Neural crest cell (in vitro differentiated cells): ENCODE results near the gene RTP3. TPM values are rescaled to one million over a fixed set of nuclear protein-coding genes. Genes with fewer than 3 reads are reported as not detected.

Source experiments
- DNase-seq: peaks from one replicate; pipeline ENCODE4 v3.0.0; 2021; ENCODE audit warnings: low read depth, mixed read lengths, low spot score
- H3K27ac Mint-ChIP-seq: one replicate; pipeline ENCODE4 v1.8.0; 2021; ENCODE audit warnings: mild to moderate bottlenecking, mixed read lengths; ENCODE audit not compliant: unreplicated experiment
- H3K27me3 Mint-ChIP-seq: 2 replicates; pipeline ENCODE4 v1.8.0; 2021; ENCODE audit warnings: low read depth, mild to moderate bottlenecking, mixed read lengths
- H3K36me3 Mint-ChIP-seq: 2 replicates; pipeline ENCODE4 v1.8.0; 2021; ENCODE audit warnings: low read depth, mild to moderate bottlenecking, mixed read lengths
- H3K4me1 Mint-ChIP-seq: 2 replicates; pipeline ENCODE4 v1.8.0; 2021; ENCODE audit warnings: mixed read lengths
- H3K4me3 Mint-ChIP-seq: one replicate; pipeline ENCODE4 v1.8.0; 2021; ENCODE audit warnings: mild to moderate bottlenecking, mixed read lengths
- H3K9me3 Mint-ChIP-seq: 2 replicates; pipeline ENCODE4 v1.8.0; 2021; ENCODE audit warnings: mixed read lengths
- CTCF ChIP-seq: fragments of 200-600 bp; sonication (generic); conservative IDR thresholded peaks from 2 replicates; pipeline ENCODE4 v1.5.0; 2021; ENCODE audit warnings: antibody characterized with exemption, mild to moderate bottlenecking
- total RNA-seq: library from RNA; stranded (reverse); gene quantifications from 2 replicates; pipeline ENCODE4 v1.2.1, GENCODE V29; 2021

Gene RTP3
- total RNA-seq, 1 donor from 2014 or later, result not detected

GRCh38 chr3:46505953-46506352, 8.2 kb downstream of the RTP3 start:
- no peaks in the 10 kb centered on the region for H3K36me3 Mint-ChIP-seq
- H3K4me1 Mint-ChIP-seq, result no peaks in the 10 kb centered on the region
- peaks cover 4% of the 10 kb centered on the region for H3K27me3 Mint-ChIP-seq
- H3K4me3 Mint-ChIP-seq, result no peak overlapping the region
- no peak for TF ChIP-seq CTCF
- no peak overlapping the region for H3K27ac Mint-ChIP-seq
- no peak for DNase-seq
- H3K9me3 Mint-ChIP-seq, result no peaks in the 10 kb centered on the region

GRCh38 chr3:46506526-46506925, 8.8 kb downstream of the RTP3 start:
- Mint-ChIP-seq H3K4me1 (no peaks in the 10 kb centered on the region), H3K36me3 (no peaks in the 10 kb centered on the region), H3K27ac (no peak overlapping the region), H3K27me3 (peaks cover 4% of the 10 kb centered on the region), H3K9me3 (no peaks in the 10 kb centered on the region), H3K4me3 (no peak overlapping the region)
- no peak for TF ChIP-seq CTCF
- no peak for DNase-seq

- H3K36me3 Mint-ChIP-seq, result no peaks in the 10 kb centered on the region
- no peak overlapping the region for H3K4me3 Mint-ChIP-seq
- no peaks in the 10 kb centered on the region for H3K9me3 Mint-ChIP-seq
- H3K4me1 Mint-ChIP-seq, result no peaks in the 10 kb centered on the region
- peaks cover 10% of the 10 kb centered on the region for H3K27me3 Mint-ChIP-seq
- DNase-seq, result no peak
- H3K27ac Mint-ChIP-seq, result no peak overlapping the region
- no peak for TF ChIP-seq CTCF
Observed at GRCh38 chr3:46508850-46509591, 11.2 kb downstream of the RTP3 start.

- TF ChIP-seq CTCF, result no peak
- H3K4me1 Mint-ChIP-seq, result no peaks in the 10 kb centered on the region
- no peak overlapping the region for H3K27ac Mint-ChIP-seq
- no peaks in the 10 kb centered on the region for H3K9me3 Mint-ChIP-seq
- H3K27me3 Mint-ChIP-seq, result peaks cover 10% of the 10 kb centered on the region
- H3K4me3 Mint-ChIP-seq, result no peak overlapping the region
- DNase-seq, result no peak
- H3K36me3 Mint-ChIP-seq, result no peaks in the 10 kb centered on the region
Observed at GRCh38 chr3:46509661-46510187, 11.9 kb downstream of the RTP3 start.

- Mint-ChIP-seq H3K36me3 (no peaks in the 10 kb centered on the region), H3K4me1 (no peaks in the 10 kb centered on the region), H3K4me3 (no peak overlapping the region), H3K9me3 (no peaks in the 10 kb centered on the region), H3K27ac (no peak overlapping the region), H3K27me3 (peaks cover 6% of the 10 kb centered on the region)
- TF ChIP-seq CTCF, result no peak
- no peak for DNase-seq
Observed at GRCh38 chr3:46512191-46512749, 14.5 kb downstream of the RTP3 start.
